ENCODE data around the gene UBE2D1. TPM values are rescaled to one million over a fixed set of nuclear protein-coding genes. Genes with fewer than 3 reads are reported as not detected.

The UBE2D1 gene
- total RNA-seq, 1 donor from 2014 or later: 8.9 TPM

GRCh38 chr10:58352956-58353610, 18.3 kb downstream of the UBE2D1 start:
- Histone ChIP-seq H3K9me3 (ENCODE audit: control insufficient read depth in 3 of 3, low read length in 3 of 3) (no peaks in the 10 kb centered on the region), H3K36me3 (ENCODE audit: control insufficient read depth in 3 of 3, insufficient read depth in 3 of 3, low read length in 3 of 3) (peaks cover 0 to 3% (median 0%) of the 10 kb centered on the region in 3 donors), H3K4me1 (ENCODE audit: control insufficient read depth in 3 of 3, insufficient read depth in 3 of 3, low read length in 3 of 3) (peaks cover 37 to 49% (median 45%) of the 10 kb centered on the region in 3 donors), H3K27ac (ENCODE audit: low read depth, low read length) (no peak overlapping the region), H3K27me3 (ENCODE audit: control insufficient read depth in 3 of 3, insufficient read depth in 3 of 3, low read length in 3 of 3) (no peaks in the 10 kb centered on the region), H3K9ac (ENCODE audit: low read depth in 1 of 3, low read length in 3 of 3) (peak overlapping the region in 1 of 3 donors; percentile 14), H3K4me3 (ENCODE audit: low read length in 3 of 3) (no peak overlapping the region)

GRCh38 chr10:58356756-58357155, 21.9 kb downstream of the UBE2D1 start:
- no peaks in the 10 kb centered on the region for H3K27me3 ChIP-seq (ENCODE audit: control insufficient read depth in 3 of 3, insufficient read depth in 3 of 3, low read length in 3 of 3)
- H3K9ac ChIP-seq (ENCODE audit: low read depth in 1 of 3, low read length in 3 of 3): no peak overlapping the region
- peaks cover 0 to 7% (median 6%) of the 10 kb centered on the region in 3 donors for H3K36me3 ChIP-seq (ENCODE audit: control insufficient read depth in 3 of 3, insufficient read depth in 3 of 3, low read length in 3 of 3)
- no peaks in the 10 kb centered on the region for H3K9me3 ChIP-seq (ENCODE audit: control insufficient read depth in 3 of 3, low read length in 3 of 3)
- H3K27ac ChIP-seq (ENCODE audit: low read depth, low read length): peak overlapping the region; percentile 15
- peaks cover 40 to 55% (median 49%) of the 10 kb centered on the region in 3 donors for H3K4me1 ChIP-seq (ENCODE audit: control insufficient read depth in 3 of 3, insufficient read depth in 3 of 3, low read length in 3 of 3)
- peak overlapping the region in 1 of 3 donors; percentile 52 for H3K4me3 ChIP-seq (ENCODE audit: low read length in 3 of 3)

GRCh38 chr10:58358314-58358933, 23.6 kb downstream of the UBE2D1 start:
- no peak overlapping the region for H3K9ac ChIP-seq (ENCODE audit: low read depth in 1 of 3, low read length in 3 of 3)
- no peak overlapping the region for H3K4me3 ChIP-seq (ENCODE audit: low read length in 3 of 3)
- H3K27me3 ChIP-seq (ENCODE audit: control insufficient read depth in 3 of 3, insufficient read depth in 3 of 3, low read length in 3 of 3): no peaks in the 10 kb centered on the region
- peaks cover 30 to 46% (median 36%) of the 10 kb centered on the region in 3 donors for H3K4me1 ChIP-seq (ENCODE audit: control insufficient read depth in 3 of 3, insufficient read depth in 3 of 3, low read length in 3 of 3)
- H3K9me3 ChIP-seq (ENCODE audit: control insufficient read depth in 3 of 3, low read length in 3 of 3): no peaks in the 10 kb centered on the region
- H3K27ac ChIP-seq (ENCODE audit: low read depth, low read length): no peak overlapping the region
- H3K36me3 ChIP-seq (ENCODE audit: control insufficient read depth in 3 of 3, insufficient read depth in 3 of 3, low read length in 3 of 3): peaks cover 0 to 11% (median 10%) of the 10 kb centered on the region in 3 donors

GRCh38 chr10:58358947-58359346, 24.1 kb downstream of the UBE2D1 start:
- Histone ChIP-seq H3K27ac (ENCODE audit: low read depth, low read length) (no peak overlapping the region), H3K9ac (ENCODE audit: low read depth in 1 of 3, low read length in 3 of 3) (no peak overlapping the region), H3K4me1 (ENCODE audit: control insufficient read depth in 3 of 3, insufficient read depth in 3 of 3, low read length in 3 of 3) (peaks cover 28 to 46% (median 36%) of the 10 kb centered on the region in 3 donors), H3K9me3 (ENCODE audit: control insufficient read depth in 3 of 3, low read length in 3 of 3) (no peaks in the 10 kb centered on the region), H3K4me3 (ENCODE audit: low read length in 3 of 3) (no peak overlapping the region), H3K27me3 (ENCODE audit: control insufficient read depth in 3 of 3, insufficient read depth in 3 of 3, low read length in 3 of 3) (no peaks in the 10 kb centered on the region), H3K36me3 (ENCODE audit: control insufficient read depth in 3 of 3, insufficient read depth in 3 of 3, low read length in 3 of 3) (peaks cover 0 to 11% (median 10%) of the 10 kb centered on the region in 3 donors)

GRCh38 chr10:58359541-58359940, 24.7 kb downstream of the UBE2D1 start:
- Histone ChIP-seq H3K27ac (ENCODE audit: low read depth, low read length) (peak overlapping the region; percentile 29), H3K27me3 (ENCODE audit: control insufficient read depth in 3 of 3, insufficient read depth in 3 of 3, low read length in 3 of 3) (no peaks in the 10 kb centered on the region), H3K9me3 (ENCODE audit: control insufficient read depth in 3 of 3, low read length in 3 of 3) (no peaks in the 10 kb centered on the region), H3K36me3 (ENCODE audit: control insufficient read depth in 3 of 3, insufficient read depth in 3 of 3, low read length in 3 of 3) (peaks cover 4 to 17% (median 10%) of the 10 kb centered on the region in 3 donors), H3K4me3 (ENCODE audit: low read length in 3 of 3) (no peak overlapping the region), H3K9ac (ENCODE audit: low read depth in 1 of 3, low read length in 3 of 3) (no peak overlapping the region), H3K4me1 (ENCODE audit: control insufficient read depth in 3 of 3, insufficient read depth in 3 of 3, low read length in 3 of 3) (peaks cover 28 to 41% (median 36%) of the 10 kb centered on the region in 3 donors)

- Histone ChIP-seq H3K27ac (ENCODE audit: low read depth, low read length) (peak overlapping the region; percentile 38), H3K36me3 (ENCODE audit: control insufficient read depth in 3 of 3, insufficient read depth in 3 of 3, low read length in 3 of 3) (peaks cover 7 to 22% (median 10%) of the 10 kb centered on the region in 3 donors), H3K9ac (ENCODE audit: low read depth in 1 of 3, low read length in 3 of 3) (peak overlapping the region in 1 of 3 donors; percentile 30), H3K4me3 (ENCODE audit: low read length in 3 of 3) (no peak overlapping the region), H3K27me3 (ENCODE audit: control insufficient read depth in 3 of 3, insufficient read depth in 3 of 3, low read length in 3 of 3) (no peaks in the 10 kb centered on the region), H3K9me3 (ENCODE audit: control insufficient read depth in 3 of 3, low read length in 3 of 3) (no peaks in the 10 kb centered on the region), H3K4me1 (ENCODE audit: control insufficient read depth in 3 of 3, insufficient read depth in 3 of 3, low read length in 3 of 3) (peaks cover 23 to 33% (median 32%) of the 10 kb centered on the region in 3 donors)
Measured at GRCh38 chr10:58360412-58361004, 25.7 kb downstream of the UBE2D1 start.

- Histone ChIP-seq H3K9me3 (ENCODE audit: control insufficient read depth in 3 of 3, low read length in 3 of 3) (no peaks in the 10 kb centered on the region), H3K9ac (ENCODE audit: low read depth in 1 of 3, low read length in 3 of 3) (no peak overlapping the region), H3K27ac (ENCODE audit: low read depth, low read length) (no peak overlapping the region), H3K4me3 (ENCODE audit: low read length in 3 of 3) (no peak overlapping the region), H3K4me1 (ENCODE audit: control insufficient read depth in 3 of 3, insufficient read depth in 3 of 3, low read length in 3 of 3) (peaks cover 20 to 32% (median 28%) of the 10 kb centered on the region in 3 donors), H3K36me3 (ENCODE audit: control insufficient read depth in 3 of 3, insufficient read depth in 3 of 3, low read length in 3 of 3) (peaks cover 7 to 25% (median 10%) of the 10 kb centered on the region in 3 donors), H3K27me3 (ENCODE audit: control insufficient read depth in 3 of 3, insufficient read depth in 3 of 3, low read length in 3 of 3) (no peaks in the 10 kb centered on the region)
Measured at GRCh38 chr10:58361353-58361752, 26.5 kb downstream of the UBE2D1 start.

- H3K36me3 ChIP-seq (ENCODE audit: control insufficient read depth in 3 of 3, insufficient read depth in 3 of 3, low read length in 3 of 3): peaks cover 10 to 25% (median 12%) of the 10 kb centered on the region in 3 donors
- H3K4me3 ChIP-seq (ENCODE audit: low read length in 3 of 3): no peak overlapping the region
- H3K9me3 ChIP-seq (ENCODE audit: control insufficient read depth in 3 of 3, low read length in 3 of 3): no peaks in the 10 kb centered on the region
- H3K27ac ChIP-seq (ENCODE audit: low read depth, low read length): no peak overlapping the region
- no peak overlapping the region for H3K9ac ChIP-seq (ENCODE audit: low read depth in 1 of 3, low read length in 3 of 3)
- no peaks in the 10 kb centered on the region for H3K27me3 ChIP-seq (ENCODE audit: control insufficient read depth in 3 of 3, insufficient read depth in 3 of 3, low read length in 3 of 3)
- peaks cover 13 to 31% (median 19%) of the 10 kb centered on the region in 3 donors for H3K4me1 ChIP-seq (ENCODE audit: control insufficient read depth in 3 of 3, insufficient read depth in 3 of 3, low read length in 3 of 3)
Measured at GRCh38 chr10:58362027-58362789, 27.4 kb downstream of the UBE2D1 start.

- peaks cover 9 to 23% (median 12%) of the 10 kb centered on the region in 3 donors for H3K36me3 ChIP-seq (ENCODE audit: control insufficient read depth in 3 of 3, insufficient read depth in 3 of 3, low read length in 3 of 3)
- H3K4me3 ChIP-seq (ENCODE audit: low read length in 3 of 3): no peak overlapping the region
- no peaks in the 10 kb centered on the region for H3K9me3 ChIP-seq (ENCODE audit: control insufficient read depth in 3 of 3, low read length in 3 of 3)
- no peak overlapping the region for H3K27ac ChIP-seq (ENCODE audit: low read depth, low read length)
- no peaks in the 10 kb centered on the region for H3K27me3 ChIP-seq (ENCODE audit: control insufficient read depth in 3 of 3, insufficient read depth in 3 of 3, low read length in 3 of 3)
- H3K4me1 ChIP-seq (ENCODE audit: control insufficient read depth in 3 of 3, insufficient read depth in 3 of 3, low read length in 3 of 3): peaks cover 0 to 3% (median 0%) of the 10 kb centered on the region in 3 donors
- no peak overlapping the region for H3K9ac ChIP-seq (ENCODE audit: low read depth in 1 of 3, low read length in 3 of 3)
Measured at GRCh38 chr10:58367069-58367468, 32.3 kb downstream of the UBE2D1 start.

Measured in skeletal muscle tissue (tissue), 4 donors.